OCI-M2 (cell line): ENCODE measurements around the gene OR1S1.
"Not testable (repeated sequence)": the region's sequence is repeated elsewhere in the genome, so short reads cannot be mapped to it uniquely, and the experiment has no call there.

ENCODE experiments used
- DNase-seq: peaks from one replicate; lab custom pipeline; 2025; ENCODE audit not compliant: unreplicated experiment; lab: John Stamatoyannopoulos, UW

OR1S1 gene

DNA sequence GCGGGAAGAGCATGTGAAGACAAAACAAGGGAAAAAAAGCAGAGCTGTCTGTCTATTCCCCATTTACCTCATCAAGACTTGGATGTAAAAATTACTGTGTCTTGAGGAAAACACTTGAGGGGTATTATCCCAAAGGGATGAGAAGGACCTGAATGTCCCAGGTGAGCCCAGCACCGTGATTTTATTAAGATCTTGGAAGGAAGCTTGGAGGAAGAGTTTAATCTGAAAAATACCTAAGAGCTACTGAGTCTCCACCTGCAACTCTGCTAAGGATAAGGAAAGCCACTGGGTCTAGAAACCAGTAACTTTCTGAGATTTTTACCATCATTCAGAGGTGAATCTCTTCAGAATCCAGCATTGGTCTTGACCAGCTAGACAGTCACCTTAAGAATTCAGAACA is at the start of gene OR1S1:
Gene OR1S1, plus strand, starts transcription at position 301 of the 400 bp plus-strand sequence.
- DNase-seq: not testable (repeated sequence)

DNA sequence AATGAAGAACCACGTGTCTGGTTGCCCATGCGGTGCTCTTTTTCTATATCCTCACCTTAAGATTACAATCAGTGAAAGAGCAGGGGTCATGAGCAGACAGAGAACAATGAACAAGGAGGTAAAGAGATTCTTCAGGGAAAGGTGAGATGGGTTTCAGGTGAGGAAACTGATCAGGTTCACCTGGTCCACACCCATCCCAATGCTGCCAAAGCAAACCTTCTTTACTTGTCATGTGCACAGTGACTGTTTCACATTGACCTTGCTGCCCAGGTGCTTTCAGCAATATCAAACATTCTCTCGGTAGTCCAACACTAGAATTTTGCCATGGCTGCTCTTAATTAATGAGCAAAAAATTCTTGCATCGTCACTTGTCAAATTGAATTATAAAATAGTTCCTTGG is 48.1 kb upstream of the OR1S1 start:
- no peak for DNase-seq

DNA sequence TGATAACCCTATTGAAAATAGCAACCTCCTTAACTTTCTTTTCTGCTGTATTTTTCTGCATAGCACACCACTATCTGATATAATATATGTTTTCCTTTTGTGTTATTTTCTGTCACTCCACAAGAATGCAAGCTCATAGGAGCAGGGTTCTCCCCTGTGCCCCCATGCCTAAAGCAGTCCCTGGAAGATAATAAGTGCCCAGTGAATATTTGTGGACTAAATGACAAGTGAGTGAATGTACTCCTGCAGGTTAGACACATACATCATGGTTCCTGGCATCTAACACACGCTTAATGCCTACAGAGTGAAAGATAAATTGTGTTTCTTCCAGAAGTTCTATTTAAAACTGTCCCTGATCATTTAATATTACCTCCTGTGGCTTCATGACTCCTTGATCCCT is 47.5 kb upstream of the OR1S1 start:
- DNase-seq: no peak

DNA sequence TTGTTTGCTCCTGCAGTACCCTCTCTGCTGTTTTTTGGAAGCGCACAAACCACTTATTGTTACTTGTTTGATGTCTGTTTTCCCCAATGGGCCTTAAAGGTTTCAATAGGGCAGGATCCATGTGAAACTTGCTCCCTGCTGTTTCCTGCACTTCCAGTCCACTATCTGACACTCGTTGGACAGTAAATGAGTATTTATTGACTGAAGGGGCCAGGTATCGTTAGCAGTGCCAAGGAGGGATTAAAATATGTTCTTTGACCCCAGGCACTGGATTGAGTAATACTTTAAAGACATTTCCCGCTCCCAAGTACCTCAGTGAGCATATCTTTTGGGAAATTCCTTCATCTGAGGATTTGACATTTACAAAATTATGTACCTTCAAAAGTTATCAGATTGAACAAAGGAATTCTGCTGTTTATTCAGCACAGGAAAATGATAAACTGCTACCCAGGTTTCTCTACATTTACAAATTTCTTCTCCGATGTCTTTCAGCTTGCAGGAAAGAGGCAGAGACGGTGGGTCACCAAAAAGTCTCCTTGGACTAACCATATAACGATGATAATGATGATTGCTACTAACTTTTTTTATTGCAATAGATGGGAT is 46.9 kb upstream of the OR1S1 start:
- DNase-seq: no peak

DNA sequence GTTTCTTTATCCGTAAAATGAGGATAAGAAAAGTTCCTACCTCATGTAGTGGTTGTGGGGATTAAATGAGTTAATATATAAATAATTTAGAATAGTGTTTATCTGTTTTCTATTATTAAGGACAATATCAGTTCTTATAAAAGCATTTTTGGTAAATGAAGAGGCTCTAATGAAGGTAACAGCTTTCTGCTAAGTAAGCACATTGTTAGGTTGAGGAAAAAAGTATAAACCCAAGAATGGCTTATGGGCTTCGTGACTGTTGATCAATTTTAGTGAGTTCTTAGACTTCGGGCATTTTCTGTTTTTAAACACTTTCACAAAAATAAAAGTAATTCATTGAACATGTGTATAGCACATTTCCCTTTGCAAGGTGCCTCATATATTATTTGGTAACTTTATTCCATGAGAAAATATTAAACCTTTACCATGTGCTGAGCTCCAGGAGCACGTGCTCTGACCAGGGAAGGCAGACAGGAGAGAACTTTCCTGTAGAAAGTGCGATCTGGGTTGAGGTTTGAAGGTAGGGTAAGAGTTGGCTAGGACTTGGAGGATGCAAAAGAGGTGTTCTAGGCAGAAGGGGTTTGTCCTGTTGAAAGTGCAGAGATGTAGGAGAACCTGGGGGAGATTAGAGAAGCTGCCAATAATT is 35.0 kb upstream of the OR1S1 start:
- DNase-seq: no peak

DNA sequence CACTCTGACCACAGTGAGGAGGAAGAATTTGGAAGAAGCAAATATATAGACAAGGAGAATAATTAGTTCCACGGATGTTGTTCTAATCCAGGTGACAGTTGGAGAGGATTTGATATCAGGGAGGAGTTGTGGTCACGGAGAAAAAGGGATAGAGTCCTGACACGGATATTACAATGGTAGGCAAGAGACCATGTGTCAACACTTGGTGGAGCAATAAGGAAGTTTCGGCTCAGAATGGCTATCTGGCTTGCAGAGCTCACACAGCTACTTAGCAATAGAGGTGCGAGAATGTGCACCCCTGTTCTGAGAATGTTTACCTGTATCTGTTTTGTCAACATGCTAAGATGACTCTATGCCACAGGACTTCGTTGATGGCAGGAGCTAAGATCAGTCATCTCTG is 34.1 kb upstream of the OR1S1 start:
- DNase-seq: no peak

DNA sequence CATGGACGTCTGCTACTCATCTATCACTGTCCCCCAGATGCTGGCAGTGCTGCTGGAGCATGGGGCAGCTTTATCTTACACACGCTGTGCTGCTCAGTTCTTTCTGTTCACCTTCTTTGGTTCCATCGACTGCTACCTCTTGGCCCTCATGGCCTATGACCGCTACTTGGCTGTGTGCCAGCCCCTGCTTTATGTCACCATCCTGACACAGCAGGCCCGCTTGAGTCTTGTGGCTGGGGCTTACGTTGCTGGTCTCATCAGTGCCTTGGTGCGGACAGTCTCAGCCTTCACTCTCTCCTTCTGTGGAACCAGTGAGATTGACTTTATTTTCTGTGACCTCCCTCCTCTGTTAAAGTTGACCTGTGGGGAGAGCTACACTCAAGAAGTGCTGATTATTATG is 32.9 kb upstream of the OR1S1 start:
- no peak for DNase-seq

DNA sequence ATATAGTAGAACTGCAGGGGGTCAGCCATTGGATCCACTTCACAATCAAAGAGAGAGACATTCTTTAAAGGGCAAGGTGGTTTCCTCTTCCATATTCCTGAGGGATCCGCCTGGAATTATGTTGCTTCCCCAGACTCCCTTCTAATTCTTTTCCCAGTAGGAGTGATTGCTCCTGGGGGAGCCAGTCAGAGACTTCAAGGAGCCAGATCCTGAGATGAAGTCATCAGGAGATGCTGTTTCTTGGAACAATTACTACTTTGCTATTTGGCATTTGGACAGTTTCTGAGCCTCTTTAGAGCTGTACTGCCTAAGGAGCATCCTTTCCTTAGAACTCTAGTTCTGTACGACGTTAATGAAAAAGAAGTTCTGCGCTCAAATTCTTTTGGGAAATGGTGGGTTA is 25.6 kb upstream of the OR1S1 start:
- no peak for DNase-seq

DNA sequence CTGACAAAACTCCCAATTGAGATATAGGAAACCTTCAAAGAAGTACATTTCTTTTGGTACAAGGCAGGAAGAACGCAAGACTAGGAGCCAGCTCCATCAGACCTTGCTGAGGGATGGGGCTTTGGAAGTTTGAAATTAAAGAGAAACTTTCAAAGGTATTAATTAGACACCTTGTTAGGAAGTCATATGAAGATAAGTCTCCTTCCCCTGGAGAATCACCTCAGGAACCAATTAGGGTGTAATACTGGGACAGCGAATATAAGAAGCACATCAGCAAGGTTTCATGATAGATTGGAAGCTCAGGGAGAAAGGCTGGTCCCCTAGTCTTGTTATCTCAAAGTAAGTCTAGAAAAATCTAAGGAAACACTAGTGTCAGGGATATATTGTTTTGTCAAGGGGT is 23.8 kb upstream of the OR1S1 start, which contains the start of gene OR9Q2:
Gene OR9Q2, plus strand, starts transcription at position 301 of the 400 bp plus-strand sequence. CDS start 1,421 bp downstream, outside the sequence.
- DNase-seq: no peak

DNA sequence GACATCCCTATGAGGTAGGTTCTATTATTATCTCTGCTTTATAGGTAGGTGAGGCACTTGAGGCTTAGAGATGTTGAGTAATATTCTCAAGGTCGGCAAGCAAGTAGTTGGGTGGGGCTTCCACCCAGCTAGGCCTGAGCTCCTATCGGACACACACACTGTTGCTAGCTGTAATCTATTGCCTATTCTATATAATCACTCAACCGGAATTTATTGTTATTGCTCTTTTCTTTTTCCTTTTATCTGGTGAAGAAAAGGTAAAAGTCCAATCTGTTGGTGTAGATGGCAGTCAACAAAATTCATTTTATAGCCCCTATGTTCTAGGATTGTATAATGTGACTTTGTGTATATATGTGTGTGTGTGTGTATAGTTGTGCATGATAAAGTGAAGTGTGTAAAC is 20.3 kb upstream of the OR1S1 start:
- DNase-seq: no peak

DNA sequence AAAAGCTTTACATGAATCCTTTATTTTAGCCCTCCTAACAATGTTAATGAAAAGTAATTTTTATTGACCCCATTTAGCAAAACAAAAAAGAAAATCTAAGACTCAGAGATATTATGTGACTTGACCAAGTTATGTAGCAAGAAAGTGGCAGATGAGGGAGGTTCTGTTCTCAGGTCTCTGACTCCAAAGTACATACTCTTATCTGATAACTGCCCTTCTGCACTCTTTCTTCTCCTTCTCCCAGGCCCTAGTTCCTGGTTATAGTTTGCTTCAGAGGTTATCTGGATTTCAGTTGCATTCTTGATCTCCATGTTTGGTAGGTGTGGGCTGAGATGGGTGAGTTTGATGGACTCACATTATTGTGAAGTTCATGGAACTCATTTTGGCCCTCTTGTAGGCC is 19.1 kb upstream of the OR1S1 start:
- no peak for DNase-seq

DNA sequence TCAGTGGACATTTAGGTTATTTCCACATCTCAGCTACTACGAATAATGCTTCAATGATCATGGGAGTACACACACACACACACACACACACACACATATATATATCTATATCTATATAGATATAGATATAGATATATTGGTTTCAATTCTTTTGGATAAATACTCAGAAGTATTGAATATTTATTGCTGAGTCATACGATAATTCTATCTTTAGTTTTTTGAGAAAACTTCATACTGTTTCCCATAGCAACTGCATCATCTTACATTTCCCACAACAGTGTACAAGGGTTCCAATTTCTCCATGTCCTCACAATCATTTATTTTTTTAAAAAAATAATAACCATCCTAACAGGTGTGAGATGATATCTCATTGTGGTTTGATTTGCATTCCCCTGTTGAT is 16.6 kb upstream of the OR1S1 start:
- DNase-seq: no peak

DNA sequence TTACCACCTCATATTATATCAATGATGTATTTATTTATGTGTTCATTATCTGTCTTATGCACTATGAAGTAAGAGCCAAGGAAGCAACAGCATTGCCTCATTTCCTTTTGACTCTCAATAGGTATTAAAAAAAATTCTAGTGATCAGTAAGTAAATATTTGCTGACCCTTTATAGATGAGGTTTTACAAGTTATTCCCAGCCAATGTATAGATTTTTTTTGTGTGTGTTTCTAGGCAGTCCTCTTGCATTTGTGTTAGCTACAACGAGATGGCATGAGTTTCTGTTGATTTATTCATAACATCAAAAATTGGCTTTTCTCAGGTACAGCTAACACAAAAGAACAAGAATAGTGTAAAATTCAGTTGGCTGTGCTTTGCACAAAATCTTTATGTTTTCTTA is 13.2 kb upstream of the OR1S1 start:
- no peak for DNase-seq

DNA sequence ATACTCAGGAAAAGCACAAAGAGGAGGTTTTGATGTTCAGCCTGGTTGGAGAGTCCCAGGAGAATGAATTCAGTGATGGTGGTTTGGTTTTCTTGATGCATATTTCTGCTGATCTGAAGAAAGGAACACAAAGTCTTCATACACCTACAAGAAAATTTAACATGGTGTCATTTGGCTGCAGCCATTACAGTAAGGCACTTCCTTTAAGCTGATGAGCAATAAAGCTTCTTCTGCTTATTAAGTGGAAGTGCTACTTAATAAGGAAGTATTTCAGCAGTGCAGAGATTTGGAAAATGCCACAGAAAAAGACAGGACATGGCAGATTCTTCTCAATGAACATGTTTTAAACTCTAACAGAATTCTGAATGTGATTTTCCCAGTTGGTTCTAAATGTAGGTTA is 8.5 kb upstream of the OR1S1 start, which contains the start of gene OR1S2:
Gene OR1S2, minus strand, starts transcription at position 101 of the 400 bp plus-strand sequence. Its CDS starts 0 bp downstream, at position 101.
- no peak for DNase-seq

DNA sequence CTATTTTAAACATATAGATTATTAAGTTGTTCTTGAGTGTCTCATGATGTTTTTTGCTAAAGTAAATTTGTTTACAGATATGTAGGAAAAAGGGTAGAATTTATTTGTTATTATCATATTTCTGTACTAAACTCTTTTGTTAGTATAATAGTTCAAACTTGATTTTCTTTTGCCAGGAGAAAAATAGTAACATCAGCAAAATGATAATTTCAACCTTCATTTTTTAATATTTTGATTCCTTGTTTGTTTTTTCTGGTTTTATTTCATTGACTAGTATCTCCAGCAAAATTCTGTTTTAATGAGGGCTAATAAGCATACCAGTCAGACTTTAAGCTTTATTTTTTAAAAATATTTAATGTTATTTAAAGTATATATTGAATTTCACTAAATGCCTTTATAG is 4.0 kb downstream of the OR1S1 start:
- no peak for DNase-seq

DNA sequence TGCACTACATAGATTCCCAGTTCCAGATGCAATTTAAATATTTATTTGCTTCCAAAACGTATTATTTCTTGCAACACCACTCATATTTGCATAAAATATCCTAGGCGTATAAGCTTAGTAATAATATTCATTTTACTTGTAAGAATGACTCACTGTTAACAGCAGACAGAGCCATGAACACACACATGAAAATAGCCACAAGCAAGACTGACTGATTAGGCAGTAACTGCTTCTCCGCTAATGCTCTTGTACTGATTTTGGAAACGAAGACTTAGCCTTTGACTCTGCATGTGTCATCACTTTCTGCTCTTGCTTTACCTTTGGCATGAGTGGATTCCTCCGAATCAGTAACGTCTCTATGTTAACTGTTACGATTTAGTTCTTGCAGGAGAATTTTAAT is 10.2 kb downstream of the OR1S1 start:
- no peak for DNase-seq

DNA sequence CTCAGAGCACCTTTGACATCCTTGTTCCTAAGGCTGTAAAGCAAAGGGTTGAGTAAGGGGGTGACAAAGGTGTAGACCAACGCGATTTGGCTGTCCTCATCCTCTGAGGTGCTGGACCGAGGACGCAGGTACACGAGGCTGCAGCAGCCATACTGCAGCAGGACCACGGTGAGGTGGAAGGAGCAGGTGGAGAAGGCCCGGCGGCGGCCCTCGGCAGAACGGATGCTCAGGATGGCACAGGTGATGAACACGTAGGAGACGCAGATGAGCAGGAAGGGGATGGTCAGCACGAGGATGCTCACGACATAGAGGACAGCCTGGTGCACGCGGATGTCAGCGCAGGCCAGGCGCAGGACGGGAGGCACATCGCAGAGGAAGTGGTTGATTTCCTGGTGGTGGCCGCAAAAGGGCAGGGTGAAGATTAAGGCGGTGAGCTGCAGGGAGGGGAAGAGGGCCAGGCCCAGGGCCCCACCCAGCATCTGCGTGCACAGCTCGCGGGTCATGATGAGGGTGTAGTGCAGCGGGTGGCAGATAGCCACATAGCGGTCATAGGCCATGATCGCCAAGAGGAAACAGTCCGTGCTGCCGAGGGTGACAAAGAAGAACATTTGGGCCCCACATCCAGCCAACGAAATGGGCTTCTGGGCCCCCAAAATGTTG is 15.6 kb downstream of the OR1S1 start:
- no peak for DNase-seq

DNA sequence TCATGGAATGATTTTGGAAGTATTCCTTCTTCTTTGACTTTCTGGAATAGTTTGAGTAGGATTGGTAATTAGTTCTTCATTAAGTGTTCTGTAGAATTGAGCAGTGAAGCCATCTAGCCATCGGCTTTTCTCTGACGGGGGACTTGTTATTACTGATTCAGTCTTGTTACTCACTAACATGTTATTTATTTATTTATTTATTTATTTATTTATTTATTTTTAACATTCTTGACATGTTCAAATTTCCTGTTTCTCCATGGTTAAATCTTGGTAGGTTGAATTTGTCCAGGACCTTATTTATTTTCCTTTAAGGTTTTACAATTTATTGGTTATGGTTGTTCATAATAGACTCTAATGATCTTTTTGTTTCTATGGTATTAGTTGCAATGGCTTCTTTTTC is 31.4 kb downstream of the OR1S1 start:
- no peak for DNase-seq

DNA sequence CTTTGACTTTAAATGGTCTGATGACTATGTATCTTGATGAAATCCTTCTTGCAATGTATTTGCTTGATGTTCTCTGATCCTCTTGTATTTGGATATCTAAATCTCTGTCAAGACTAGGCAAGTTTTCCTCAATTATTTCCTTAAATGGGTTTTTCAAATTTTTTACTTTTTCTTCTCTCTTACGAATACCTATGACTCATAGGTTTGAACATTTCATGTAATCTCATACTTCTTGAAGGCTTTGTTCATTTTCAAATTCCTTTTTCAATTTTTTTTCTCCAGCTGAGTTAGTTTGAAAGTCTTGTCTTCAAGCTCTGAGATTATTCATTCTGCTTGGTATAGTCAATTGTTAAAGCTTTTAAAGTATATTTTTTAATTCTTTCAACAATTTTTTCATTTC is 42.4 kb downstream of the OR1S1 start:
- no peak for DNase-seq

DNA sequence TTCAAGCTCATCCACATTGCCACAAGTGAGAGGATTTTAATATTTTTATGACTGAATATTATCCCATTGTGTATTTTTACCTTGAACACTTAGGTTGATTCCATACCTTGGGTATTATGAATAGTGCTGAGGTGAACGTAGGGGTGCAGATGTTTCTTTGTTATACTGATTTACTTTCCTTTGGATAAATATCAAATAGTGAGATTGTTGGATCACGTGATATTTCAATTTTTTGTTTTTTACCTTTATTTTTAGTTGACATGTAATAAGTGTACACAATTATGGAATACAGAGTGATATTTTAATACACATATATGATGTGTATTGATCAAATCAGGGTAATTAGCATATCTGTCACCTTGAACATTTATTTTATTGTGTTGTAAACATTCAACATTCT is 47.5 kb downstream of the OR1S1 start:
- no peak for DNase-seq
